ENCODE data around the gene COL6A2. TPM values are rescaled to one million over a fixed set of nuclear protein-coding genes. Genes with fewer than 3 reads are reported as not detected.

COL6A2 gene
- total RNA-seq, 4 donors from 2014 or later = 88.9 to 150 (median 126) TPM

DNA sequence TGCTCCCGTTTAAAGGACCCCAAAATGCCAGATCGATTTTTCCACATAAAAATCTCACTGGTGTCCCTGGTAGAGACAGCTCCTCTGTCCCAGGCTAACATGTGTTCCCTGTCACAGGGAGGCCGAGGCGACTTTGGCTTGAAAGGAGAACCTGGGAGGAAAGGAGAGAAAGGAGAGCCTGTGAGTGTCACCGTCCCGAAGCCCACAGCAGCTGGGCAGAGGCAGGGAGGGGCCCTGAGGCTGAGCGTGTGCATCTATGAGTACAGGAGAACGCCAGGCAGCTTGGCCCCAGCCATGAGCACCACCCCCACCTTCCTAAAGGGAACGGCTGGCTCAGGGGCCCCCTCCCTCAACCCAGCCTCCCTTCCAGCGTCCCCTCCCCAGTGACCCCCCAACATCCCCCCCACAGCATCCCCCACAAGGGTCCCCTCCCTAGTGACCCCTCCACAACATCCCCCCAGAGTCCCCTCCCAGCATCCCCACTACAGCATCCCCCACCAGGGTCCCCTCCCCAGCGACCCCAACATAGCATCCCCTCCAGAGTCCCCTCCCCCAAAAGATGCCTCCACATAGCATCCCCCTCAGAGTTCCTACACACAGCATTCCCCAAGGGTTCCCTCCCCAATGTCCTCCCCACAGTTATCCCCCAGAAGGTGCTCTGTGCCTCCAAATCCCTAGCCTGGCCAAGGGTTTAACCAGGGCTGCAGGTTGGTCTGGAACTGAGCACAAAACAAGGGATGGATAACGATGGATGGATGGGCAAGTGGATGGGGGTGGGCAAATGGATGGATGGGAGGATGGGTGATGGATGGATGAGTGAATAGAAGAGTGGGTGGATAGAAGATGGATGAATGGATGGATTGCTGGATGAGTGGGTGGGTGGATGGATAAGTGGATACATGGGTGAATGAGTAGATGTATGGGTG lies 25.1 kb downstream of the COL6A2 start:
- DNase-seq (ENCODE audit: low spot score in 2 of 2) = peak in 1 of 2 donors; percentile 52
- Histone ChIP-seq H3K9me3 (no peaks in the 10 kb centered on the region), H3K27me3 (no peaks in the 10 kb centered on the region), H3K27ac (no peak overlapping the region), H3K36me3 (peaks cover 91% of the 10 kb centered on the region), H3K4me3 (no peak overlapping the region), H3K4me1 (no peaks in the 10 kb centered on the region)
- WGBS = 93% methylated on average over 11 of the region's 12 CpGs
- no peak for TF ChIP-seq POLR2A (IDR thresholded peaks at IDR 0.05)
- no peak for TF ChIP-seq POLR2AphosphoS5 (IDR thresholded peaks at IDR 0.05)
- TF ChIP-seq, protein P1, sequence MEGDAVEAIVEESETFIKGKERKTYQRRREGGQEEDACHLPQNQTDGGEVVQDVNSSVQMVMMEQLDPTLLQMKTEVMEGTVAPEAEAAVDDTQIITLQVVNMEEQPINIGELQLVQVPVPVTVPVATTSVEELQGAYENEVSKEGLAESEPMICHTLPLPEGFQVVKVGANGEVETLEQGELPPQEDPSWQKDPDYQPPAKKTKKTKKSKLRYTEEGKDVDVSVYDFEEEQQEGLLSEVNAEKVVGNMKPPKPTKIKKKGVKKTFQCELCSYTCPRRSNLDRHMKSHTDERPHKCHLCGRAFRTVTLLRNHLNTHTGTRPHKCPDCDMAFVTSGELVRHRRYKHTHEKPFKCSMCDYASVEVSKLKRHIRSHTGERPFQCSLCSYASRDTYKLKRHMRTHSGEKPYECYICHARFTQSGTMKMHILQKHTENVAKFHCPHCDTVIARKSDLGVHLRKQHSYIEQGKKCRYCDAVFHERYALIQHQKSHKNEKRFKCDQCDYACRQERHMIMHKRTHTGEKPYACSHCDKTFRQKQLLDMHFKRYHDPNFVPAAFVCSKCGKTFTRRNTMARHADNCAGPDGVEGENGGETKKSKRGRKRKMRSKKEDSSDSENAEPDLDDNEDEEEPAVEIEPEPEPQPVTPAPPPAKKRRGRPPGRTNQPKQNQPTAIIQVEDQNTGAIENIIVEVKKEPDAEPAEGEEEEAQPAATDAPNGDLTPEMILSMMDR (IDR thresholded peaks at IDR 0.05) = no peak
- no peak for TF ChIP-seq EP300 (IDR thresholded peaks at IDR 0.05)

DNA sequence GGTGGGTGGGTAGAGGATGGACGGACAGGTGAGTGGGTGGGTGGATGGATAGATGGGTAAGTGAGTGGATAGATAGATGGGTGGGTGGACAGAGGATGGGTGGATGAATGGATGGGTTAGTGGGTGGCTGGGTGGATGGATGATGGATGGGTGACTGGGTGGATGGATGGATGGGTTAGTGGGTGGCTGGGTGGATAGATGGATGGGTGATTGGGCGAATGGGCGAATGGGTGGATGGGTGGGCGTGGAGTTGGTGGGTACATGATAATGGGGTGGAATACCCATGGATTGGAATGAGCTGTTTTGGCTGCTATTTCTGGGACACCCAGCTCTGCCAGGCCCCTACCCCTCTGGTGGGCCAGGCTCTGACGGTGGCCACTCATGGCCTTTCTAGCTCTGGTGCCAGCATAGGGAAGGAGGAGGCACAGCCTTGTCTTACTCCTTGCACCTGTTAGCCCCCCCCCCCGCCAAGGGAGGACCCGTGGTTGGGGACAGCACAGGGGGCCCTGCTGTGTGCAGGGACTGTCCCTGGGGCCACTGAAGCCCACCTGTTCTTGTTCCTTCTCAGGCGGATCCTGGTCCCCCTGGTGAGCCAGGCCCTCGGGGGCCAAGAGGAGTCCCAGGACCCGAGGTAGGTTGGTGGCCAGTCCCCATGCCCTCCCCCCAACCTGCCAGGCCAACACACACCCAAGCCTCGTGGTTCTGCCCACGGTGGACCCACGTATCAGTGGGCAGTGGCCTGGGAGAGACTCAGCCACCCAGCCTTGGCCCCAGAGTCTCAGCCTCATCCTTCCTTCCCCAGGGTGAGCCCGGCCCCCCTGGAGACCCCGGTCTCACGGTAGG lies 26.4 kb downstream of the COL6A2 start:
- Histone ChIP-seq H3K27ac (no peak overlapping the region), H3K9me3 (no peaks in the 10 kb centered on the region), H3K27me3 (no peaks in the 10 kb centered on the region), H3K36me3 (peaks cover 84% of the 10 kb centered on the region), H3K4me1 (no peaks in the 10 kb centered on the region), H3K4me3 (no peak overlapping the region)
- TF ChIP-seq POLR2A (IDR thresholded peaks at IDR 0.05) (no peak), POLR2AphosphoS5 (IDR thresholded peaks at IDR 0.05) (no peak), EP300 (IDR thresholded peaks at IDR 0.05) (no peak)
- TF ChIP-seq, protein P1 (IDR thresholded peaks at IDR 0.05) = no peak
- 92% methylated on average over 7 of the region's 16 CpGs for WGBS
- DNase-seq (ENCODE audit: low spot score in 2 of 2) = peak; percentile 62 to 71

DNA sequence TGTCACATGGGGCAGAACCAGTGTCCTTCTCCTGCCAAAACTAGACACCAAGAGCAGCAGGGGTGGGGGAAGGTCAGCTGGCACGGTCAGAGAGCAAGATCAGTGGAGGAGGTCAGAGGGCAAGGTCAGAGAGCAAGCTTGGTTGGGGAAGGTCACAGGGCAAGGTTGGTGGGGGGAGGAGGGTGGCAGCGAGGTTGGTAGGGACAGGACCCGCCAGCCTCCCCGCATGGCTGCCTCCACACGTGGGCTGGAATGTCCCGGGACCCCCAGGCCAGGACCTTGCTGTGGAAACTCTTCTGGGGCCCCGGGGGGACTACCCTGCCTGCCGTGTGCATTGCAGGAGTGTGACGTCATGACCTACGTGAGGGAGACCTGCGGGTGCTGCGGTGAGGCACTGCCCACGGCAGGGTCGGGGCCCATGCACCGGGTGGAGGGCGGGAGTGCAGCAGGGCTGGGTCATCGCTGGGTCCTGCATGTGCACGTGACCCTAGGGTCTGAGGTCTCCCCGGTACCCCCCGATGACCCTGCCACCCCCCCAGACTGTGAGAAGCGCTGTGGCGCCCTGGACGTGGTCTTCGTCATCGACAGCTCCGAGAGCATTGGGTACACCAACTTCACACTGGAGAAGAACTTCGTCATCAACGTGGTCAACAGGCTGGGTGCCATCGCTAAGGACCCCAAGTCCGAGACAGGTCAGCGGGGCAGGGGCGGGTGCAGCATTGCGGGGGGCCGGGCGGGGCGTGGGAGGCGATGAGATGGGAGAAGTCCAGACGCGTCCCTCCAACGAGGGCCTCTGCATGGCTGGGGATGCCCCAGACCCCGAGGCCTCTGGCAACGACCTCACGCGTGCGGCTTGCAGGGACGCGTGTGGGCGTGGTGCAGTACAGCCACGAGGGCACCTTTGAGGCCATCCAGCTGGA lies 27.3 kb downstream of the COL6A2 start:
- Histone ChIP-seq H3K4me1 (no peaks in the 10 kb centered on the region), H3K36me3 (peaks cover 79% of the 10 kb centered on the region), H3K9me3 (no peaks in the 10 kb centered on the region), H3K4me3 (no peak overlapping the region), H3K27me3 (no peaks in the 10 kb centered on the region), H3K27ac (no peak overlapping the region)
- peak; percentile 46 to 77 for DNase-seq (ENCODE audit: low spot score in 2 of 2)
- TF ChIP-seq, protein P1 (IDR thresholded peaks at IDR 0.05) = no peak
- no peak for TF ChIP-seq POLR2A (IDR thresholded peaks at IDR 0.05)
- TF ChIP-seq POLR2AphosphoS5 (IDR thresholded peaks at IDR 0.05) = no peak
- TF ChIP-seq EP300 (IDR thresholded peaks at IDR 0.05) = no peak
- WGBS = 87% methylated on average over 28 of the region's 49 CpGs

DNA sequence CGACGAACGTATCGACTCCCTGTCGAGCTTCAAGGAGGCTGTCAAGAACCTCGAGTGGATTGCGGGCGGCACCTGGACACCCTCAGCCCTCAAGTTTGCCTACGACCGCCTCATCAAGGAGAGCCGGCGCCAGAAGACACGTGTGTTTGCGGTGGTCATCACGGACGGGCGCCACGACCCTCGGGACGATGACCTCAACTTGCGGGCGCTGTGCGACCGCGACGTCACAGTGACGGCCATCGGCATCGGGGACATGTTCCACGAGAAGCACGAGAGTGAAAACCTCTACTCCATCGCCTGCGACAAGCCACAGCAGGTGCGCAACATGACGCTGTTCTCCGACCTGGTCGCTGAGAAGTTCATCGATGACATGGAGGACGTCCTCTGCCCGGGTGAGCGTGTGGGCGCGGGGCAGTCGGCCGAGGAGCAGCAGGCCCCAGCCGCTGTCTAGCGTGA lies 28.0 kb downstream of the COL6A2 start:
- peak; percentile 59 to 71 for DNase-seq (ENCODE audit: low spot score in 2 of 2)
- H3K4me3 ChIP-seq = no peak overlapping the region
- H3K4me1 ChIP-seq = no peaks in the 10 kb centered on the region
- TF ChIP-seq POLR2A (IDR thresholded peaks at IDR 0.05) (no peak), POLR2AphosphoS5 (IDR thresholded peaks at IDR 0.05) (no peak), EP300 (IDR thresholded peaks at IDR 0.05) (no peak)
- TF ChIP-seq, protein P1 (IDR thresholded peaks at IDR 0.05) = no peak
- peaks cover 72% of the 10 kb centered on the region for H3K36me3 ChIP-seq
- H3K27ac ChIP-seq = no peak overlapping the region
- H3K9me3 ChIP-seq = no peaks in the 10 kb centered on the region
- no peaks in the 10 kb centered on the region for H3K27me3 ChIP-seq
- WGBS = 93% methylated on average over 36 of the region's 47 CpGs

Measured in suprapubic skin (tissue), 4 donors.